OCI-LY1 (cell line): Measurements from ENCODE around the gene CREB3L1.
A peak's percentile ranks its signal among the peaks of the same experiment; 100 is the strongest.

ENCODE experiments used
- H2AFZ ChIP-seq: fragments of 200-600 bp; sonication (generic), shearing (Covaris generic); 2 replicates; pipeline ENCODE4 v1.6.0; 2014; ENCODE audit warnings: antibody characterized with exemption, mild to moderate bottlenecking, low read length
- H3F3A ChIP-seq: fragments of 200-600 bp; sonication (generic), shearing (Covaris generic); 2 replicates; pipeline ENCODE4 v1.6.0; 2014; ENCODE audit warnings: mild to moderate bottlenecking, antibody characterized with exemption, low read length, moderate library complexity; ENCODE audit not compliant: insufficient read depth
- H3K27ac ChIP-seq: fragments of 200-600 bp; sonication (generic); 2 replicates; pipeline ENCODE4 v1.5.1; 2014; ENCODE audit warnings: low read length, mixed run types, mild to moderate bottlenecking, low read depth; ENCODE audit not compliant: poor library complexity, severe bottlenecking
- H3K27me3 ChIP-seq: fragments of 200-600 bp; sonication (generic); 2 replicates; pipeline ENCODE4 v1.6.0; 2014; ENCODE audit warnings: antibody characterized with exemption, mild to moderate bottlenecking, low read length, moderate library complexity; ENCODE audit not compliant: insufficient read depth
- H3K36me3 ChIP-seq: fragments of 200-600 bp; sonication (generic); 2 replicates; pipeline ENCODE4 v1.6.1; 2014; ENCODE audit warnings: mild to moderate bottlenecking, antibody characterized with exemption, low read length, moderate library complexity, mixed read lengths; ENCODE audit not compliant: insufficient read depth
- H3K4me1 ChIP-seq: fragments of 200-600 bp; sonication (generic); 2 replicates; pipeline ENCODE4 v1.5.1; 2014; ENCODE audit warnings: mild to moderate bottlenecking, low read length, moderate library complexity; ENCODE audit not compliant: insufficient read depth, severe bottlenecking
- H3K4me2 ChIP-seq: fragments of 200-600 bp; sonication (generic), shearing (Covaris generic); 2 replicates; pipeline ENCODE4 v1.6.1; 2014; ENCODE audit warnings: low read length
- H3K4me3 ChIP-seq: fragments of 200-600 bp; sonication (generic); 2 replicates; pipeline ENCODE4 v1.5.1; 2014; ENCODE audit warnings: low read length, low read depth, mild to moderate bottlenecking, mixed read lengths; ENCODE audit not compliant: poor library complexity, severe bottlenecking
- H3K79me2 ChIP-seq: fragments of 200-600 bp; shearing (Covaris generic); 2 replicates; pipeline ENCODE4 v1.6.1; 2016; ENCODE audit warnings: mixed run types, low read length, mixed read lengths; ENCODE audit not compliant: insufficient read depth
- H3K9ac ChIP-seq: fragments of 200-600 bp; sonication (generic), shearing (Covaris generic); 2 replicates; pipeline ENCODE4 v1.6.1; 2014; ENCODE audit warnings: mild to moderate bottlenecking, low read length, mixed read lengths
- H3K9me2 ChIP-seq: fragments of 200-600 bp; sonication (generic), shearing (Covaris generic); 2 replicates; pipeline ENCODE4 v1.6.1; 2014; ENCODE audit warnings: low read depth, mild to moderate bottlenecking, low read length, mixed read lengths
- H3K9me3 ChIP-seq: fragments of 200-600 bp; shearing (Covaris generic); 2 replicates; pipeline ENCODE4 v1.6.1; 2014; ENCODE audit warnings: low read length, mixed read lengths
- H4K20me1 ChIP-seq: fragments of 200-600 bp; sonication (generic), shearing (Covaris generic); 2 replicates; pipeline ENCODE4 v1.6.0; 2016; ENCODE audit warnings: mild to moderate bottlenecking, low read length; ENCODE audit not compliant: insufficient read depth
- EZH2 ChIP-seq: fragments of 200-600 bp; sonication (generic), shearing (Covaris generic); IDR thresholded peaks from 2 replicates; pipeline ENCODE4 v1.8.0; 2017; ENCODE audit warnings: borderline replicate concordance, mixed run types, mild to moderate bottlenecking, antibody characterized with exemption, low read length, moderate library complexity, mixed read lengths
- TF ChIP-seq, protein P1 (sequence below): fragments of 200-600 bp; sonication (generic), shearing (Covaris generic); IDR thresholded peaks from 2 replicates; pipeline ENCODE4 v1.5.1; 2017; ENCODE audit warnings: mild to moderate bottlenecking, antibody characterized with exemption, low read length, moderate library complexity, mixed read lengths

The CREB3L1 gene

DNA sequence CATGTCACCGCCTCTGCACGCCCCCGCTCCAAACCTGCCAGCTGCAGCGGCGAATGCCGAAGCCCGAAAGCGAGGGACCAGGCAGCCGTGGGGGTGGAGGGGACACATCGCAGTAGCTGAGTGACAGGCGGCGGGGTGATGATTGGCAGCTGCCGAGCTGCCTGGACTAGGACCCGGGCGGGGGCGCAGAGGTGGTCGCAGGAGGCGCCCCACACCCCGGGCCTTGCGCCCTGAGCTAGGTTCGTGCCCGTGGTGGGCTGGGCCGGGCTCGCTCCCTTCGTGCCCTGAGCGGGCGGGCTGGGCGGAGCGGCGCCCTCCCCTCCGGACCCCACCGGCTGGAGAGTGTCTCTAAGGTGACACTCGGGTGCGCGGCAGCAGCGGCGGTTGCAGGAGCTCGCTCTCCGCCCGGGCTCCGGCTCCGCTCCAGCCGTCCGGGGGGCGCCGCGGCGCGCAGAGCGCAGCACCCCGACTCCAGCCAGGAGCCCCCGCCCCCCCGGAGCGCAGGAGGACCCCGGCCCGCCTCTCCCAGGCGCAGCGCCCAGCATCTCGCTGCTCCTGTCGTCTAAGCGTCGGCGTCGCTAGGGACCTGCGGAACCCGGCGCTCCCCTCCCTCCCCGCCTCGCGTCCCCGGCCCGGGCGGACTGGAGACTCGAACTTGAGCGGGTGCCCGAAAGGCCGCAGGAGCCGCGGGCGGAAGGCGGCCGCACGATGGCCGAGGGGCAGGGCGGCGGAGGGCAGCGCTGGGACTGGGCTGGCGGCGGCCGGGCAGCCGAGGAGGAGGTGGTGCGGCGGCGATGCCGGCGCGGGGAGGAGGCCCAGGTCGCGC lies 55.3 kb downstream of the CREB3L1 start:
- no peaks in the 10 kb centered on the region for H3K9me2 ChIP-seq
- H4K20me1 ChIP-seq = no peaks in the 10 kb centered on the region
- TF ChIP-seq EZH2 = 0 out of 2 replicates have a peak, but pooled peaks have one; percentile 68
- TF ChIP-seq, protein P1, sequence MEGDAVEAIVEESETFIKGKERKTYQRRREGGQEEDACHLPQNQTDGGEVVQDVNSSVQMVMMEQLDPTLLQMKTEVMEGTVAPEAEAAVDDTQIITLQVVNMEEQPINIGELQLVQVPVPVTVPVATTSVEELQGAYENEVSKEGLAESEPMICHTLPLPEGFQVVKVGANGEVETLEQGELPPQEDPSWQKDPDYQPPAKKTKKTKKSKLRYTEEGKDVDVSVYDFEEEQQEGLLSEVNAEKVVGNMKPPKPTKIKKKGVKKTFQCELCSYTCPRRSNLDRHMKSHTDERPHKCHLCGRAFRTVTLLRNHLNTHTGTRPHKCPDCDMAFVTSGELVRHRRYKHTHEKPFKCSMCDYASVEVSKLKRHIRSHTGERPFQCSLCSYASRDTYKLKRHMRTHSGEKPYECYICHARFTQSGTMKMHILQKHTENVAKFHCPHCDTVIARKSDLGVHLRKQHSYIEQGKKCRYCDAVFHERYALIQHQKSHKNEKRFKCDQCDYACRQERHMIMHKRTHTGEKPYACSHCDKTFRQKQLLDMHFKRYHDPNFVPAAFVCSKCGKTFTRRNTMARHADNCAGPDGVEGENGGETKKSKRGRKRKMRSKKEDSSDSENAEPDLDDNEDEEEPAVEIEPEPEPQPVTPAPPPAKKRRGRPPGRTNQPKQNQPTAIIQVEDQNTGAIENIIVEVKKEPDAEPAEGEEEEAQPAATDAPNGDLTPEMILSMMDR = no peak
- H3K27ac ChIP-seq = no peak overlapping the region
- H3K27me3 ChIP-seq = peaks cover 24% of the 10 kb centered on the region; the same call in 1 of the 2 replicates
- no peaks in the 10 kb centered on the region for H3K9me3 ChIP-seq
- H3K9ac ChIP-seq = no peak overlapping the region
- peak overlapping the region; percentile 55; the same call in 1 of the 2 replicates for H3K4me2 ChIP-seq
- H2AFZ ChIP-seq = no peak overlapping the region
- peak overlapping the region; percentile 41 for H3K4me3 ChIP-seq
- no peaks in the 10 kb centered on the region for H3F3A ChIP-seq
- H3K79me2 ChIP-seq = no peaks in the 10 kb centered on the region
- no peaks in the 10 kb centered on the region for H3K4me1 ChIP-seq
- H3K36me3 ChIP-seq = no peaks in the 10 kb centered on the region

DNA sequence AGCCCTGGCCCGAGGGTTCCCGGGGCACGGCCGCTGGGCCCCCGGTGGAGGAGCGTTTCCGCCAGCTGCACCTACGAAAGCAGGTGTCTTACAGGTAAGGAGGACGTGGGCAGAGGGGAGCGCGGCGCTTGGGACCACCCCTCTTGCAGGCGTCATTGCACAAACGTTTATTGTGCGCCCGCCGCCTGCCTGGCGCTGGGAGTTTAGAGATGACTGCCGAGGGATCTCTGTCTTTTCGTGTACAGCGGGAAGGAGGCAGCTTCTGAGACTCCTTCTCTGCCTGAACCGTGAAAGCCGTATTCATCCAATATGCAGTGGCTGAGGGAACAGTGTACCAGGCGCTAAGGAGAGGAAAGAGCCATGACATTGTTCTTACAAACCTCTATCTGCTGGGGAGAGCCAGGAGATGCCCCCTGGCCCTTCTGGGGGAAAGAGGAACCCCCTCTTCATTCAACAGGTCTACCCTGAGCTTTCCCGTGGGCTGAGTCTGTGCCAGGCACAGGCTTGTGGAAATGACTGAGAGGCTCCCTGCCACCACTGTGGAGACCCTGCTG lies 56.0 kb downstream of the CREB3L1 start:
- H3K4me3 ChIP-seq = peak overlapping the region; percentile 41
- no peaks in the 10 kb centered on the region for H3K9me2 ChIP-seq
- no peaks in the 10 kb centered on the region for H3K4me1 ChIP-seq
- H3K79me2 ChIP-seq = no peaks in the 10 kb centered on the region
- H3K4me2 ChIP-seq = peak overlapping the region; percentile 55; the same call in 1 of the 2 replicates
- H3K27ac ChIP-seq = no peak overlapping the region
- H3K9ac ChIP-seq = no peak overlapping the region
- TF ChIP-seq EZH2 = no peak
- TF ChIP-seq, protein P1 = no peak
- no peaks in the 10 kb centered on the region for H3F3A ChIP-seq
- H3K27me3 ChIP-seq = peaks cover 24% of the 10 kb centered on the region; the same call in 1 of the 2 replicates
- no peak overlapping the region for H2AFZ ChIP-seq
- H4K20me1 ChIP-seq = no peaks in the 10 kb centered on the region
- no peaks in the 10 kb centered on the region for H3K36me3 ChIP-seq
- no peaks in the 10 kb centered on the region for H3K9me3 ChIP-seq

DNA sequence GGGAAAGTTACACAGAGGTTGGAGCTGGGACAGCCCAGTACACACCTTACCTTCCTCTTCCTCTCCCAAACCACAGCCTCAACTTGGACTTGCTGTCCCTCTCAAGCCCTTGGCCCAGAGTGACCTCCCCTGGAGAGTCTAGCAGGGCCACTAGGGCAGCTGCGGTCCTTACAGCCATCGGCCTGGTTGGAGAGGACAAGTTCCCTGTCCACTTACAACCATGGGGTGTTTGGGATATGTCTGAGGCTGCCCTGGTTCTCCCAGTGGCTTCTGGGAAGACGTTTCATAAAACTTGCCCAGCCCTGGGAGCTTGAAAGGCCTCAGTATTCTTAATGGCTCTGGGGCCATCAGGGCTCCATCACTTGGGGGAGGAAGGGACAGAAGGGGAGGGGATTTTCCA lies 56.7 kb downstream of the CREB3L1 start:
- Histone ChIP-seq H3K27ac (no peak overlapping the region), H3K9ac (no peak overlapping the region), H3K27me3 (peaks cover 24% of the 10 kb centered on the region; the same call in 1 of the 2 replicates), H3K4me1 (no peaks in the 10 kb centered on the region), H3K79me2 (no peaks in the 10 kb centered on the region), H4K20me1 (no peaks in the 10 kb centered on the region), H3K9me3 (no peaks in the 10 kb centered on the region), H3K4me3 (no peak overlapping the region), H3K4me2 (no peak overlapping the region), H3K36me3 (no peaks in the 10 kb centered on the region), H2AFZ (no peak overlapping the region), H3K9me2 (no peaks in the 10 kb centered on the region), H3F3A (no peaks in the 10 kb centered on the region)
- no peak for TF ChIP-seq EZH2
- TF ChIP-seq, protein P1 = no peak
